ENCODE data around the gene LHPP.

LHPP gene

GRCh38 chr10:124655191-124656112 lies 193.8 kb downstream of the LHPP start:
- no peak for DNase-seq (ENCODE audit: low read depth in 2 of 2)

- DNase-seq (ENCODE audit: low read depth in 2 of 2), result no peak
Measured at GRCh38 chr10:124656113-124656490, 194.5 kb downstream of the LHPP start.

- no peak for DNase-seq (ENCODE audit: low read depth in 2 of 2)
Measured at GRCh38 chr10:124656541-124656940, 194.9 kb downstream of the LHPP start.

- no peak for DNase-seq (ENCODE audit: low read depth in 2 of 2)
Measured at GRCh38 chr10:124657806-124658205, 196.2 kb downstream of the LHPP start.

- DNase-seq (ENCODE audit: low read depth in 2 of 2), result no peak
Measured at GRCh38 chr10:124658591-124659242, 197.1 kb downstream of the LHPP start.

GRCh38 chr10:124659380-124659779 lies 197.8 kb downstream of the LHPP start:
- DNase-seq (ENCODE audit: low read depth in 2 of 2), result no peak

- no peak for DNase-seq (ENCODE audit: low read depth in 2 of 2)
Measured at GRCh38 chr10:124660404-124661125, 198.9 kb downstream of the LHPP start.

- no peak for DNase-seq (ENCODE audit: low read depth in 2 of 2)
Measured at GRCh38 chr10:124661660-124662180, 200.1 kb downstream of the LHPP start.

GRCh38 chr10:124663228-124663627 lies 201.6 kb downstream of the LHPP start:
- no peak for DNase-seq (ENCODE audit: low read depth in 2 of 2)
